K562 (cell line): Measurements from ENCODE around the gene MAGI1. TPM values are rescaled to one million over a fixed set of nuclear protein-coding genes. Genes with fewer than 3 reads are reported as not detected.

Experiments
- ATAC-seq: fragments of 200-7000 bp; cut with Tn5 transposase; 3 replicates; pipeline ENCODE4 v1.9.1; 2020; ENCODE audit warnings: moderate library complexity
- BruUV-seq: library from RNA; stranded (reverse); fragments of 400-500 nt; replicated peaks from 2 replicates; lab custom pipeline; 2021; lab: Mats Ljungman, UMichigan
- CTCF ChIA-PET: fragments of 300-600 bp; formaldehyde crosslinking; extraction: SDS; loops from one replicate; lab custom pipeline; 2021; ENCODE audit warnings: low intra/inter-chr PET ratio; lab: Yijun Ruan, JAX
- POLR2A ChIA-PET: fragments of 300-600, 350-650 bp; sonication (Branson Sonifier 250); formaldehyde crosslinking; extraction: SDS; loops from one replicate; lab custom pipeline; 2021; ENCODE audit warnings: antibody characterized with exemption, inconsistent platforms; lab: Yijun Ruan, JAX
- DNase-seq, 4 experiments: peaks; one replicate each; pipeline versions ENCODE4 v3.0.0 to v3.0.0-alpha.2; 2011 to 2018; ENCODE audit warnings: low spot score in 3 of 4, mixed read lengths in 3 of 4; ENCODE audit errors: extremely low read depth in 1 of 4
- FAIRE-seq: peaks from 2 replicates; lab custom pipeline; 2011; peaks lifted over from hg19 to GRCh38; lab: Jason Lieb, UNC
- H2AFZ ChIP-seq: 2 replicates; pipeline ENCODE4 v1.6.0; 2011; ENCODE audit warnings: low read depth, low read length, control low read depth, inconsistent platforms
- H3K27ac ChIP-seq: fragments of 200-600 bp; 3 replicates; pipeline ENCODE4 v1.8.0; 2011; ENCODE audit warnings: low read depth, mild to moderate bottlenecking, control low read depth, inconsistent platforms, low read length, moderate library complexity, mixed read lengths; ENCODE audit errors: extremely low read depth
- H3K27me3 ChIP-seq, 2 experiments: fragments of 300-600 bp in 1 of 2; 2 replicates in 1 of 2; 3 replicates in 1 of 2; pipeline versions ENCODE4 v1.6.0 to v1.8.0; 2011; ENCODE audit warnings: inconsistent platforms in 2 of 2, low read length in 2 of 2, mild to moderate bottlenecking in 1 of 2, mixed read lengths in 1 of 2, moderate library complexity in 1 of 2; ENCODE audit not compliant: control insufficient read depth in 2 of 2, insufficient read depth in 2 of 2
- H3K36me3 ChIP-seq: fragments of 300-600 bp; 3 replicates; pipeline ENCODE4 v1.8.0; 2011; ENCODE audit warnings: mild to moderate bottlenecking, low read length, inconsistent platforms; ENCODE audit not compliant: control insufficient read depth, insufficient read depth
- H3K4me1 ChIP-seq, 2 experiments: fragments of 200-600 bp in 1 of 2; replicated peaks in 1 of 2; 2 replicates in 1 of 2; 3 replicates in 1 of 2; pipeline versions ENCODE4 v1.5.1 to v1.8.0; 2011; ENCODE audit warnings: inconsistent platforms in 2 of 2, low read length in 2 of 2, mild to moderate bottlenecking in 1 of 2, mixed read lengths in 1 of 2, moderate library complexity in 1 of 2; ENCODE audit not compliant: control insufficient read depth in 2 of 2, insufficient read depth in 2 of 2
- H3K4me2 ChIP-seq: 2 replicates; pipeline ENCODE4 v1.6.1; 2011; ENCODE audit warnings: low read length, control low read depth, inconsistent platforms, mixed read lengths; ENCODE audit not compliant: insufficient read depth
- H3K4me3 ChIP-seq: fragments of 200-600 bp; sonication (generic), shearing (Covaris generic); 2 replicates; pipeline ENCODE4 v1.5.1; 2016; ENCODE audit warnings: control low read depth, inconsistent platforms
- H3K79me2 ChIP-seq: fragments of 200-600 bp; 3 replicates; pipeline ENCODE4 v1.8.0; 2011; ENCODE audit warnings: low read length, inconsistent platforms; ENCODE audit not compliant: control insufficient read depth, insufficient read depth
- H3K9ac ChIP-seq, 2 experiments: 2 replicates each; pipeline versions ENCODE4 v1.6.0 to v1.6.1; 2011; ENCODE audit warnings: low read depth in 2 of 2, low read length in 2 of 2, control low read depth in 1 of 2, inconsistent platforms in 1 of 2, mild to moderate bottlenecking in 1 of 2, mixed read lengths in 1 of 2; ENCODE audit not compliant: insufficient read depth in 1 of 2
- H3K9me1 ChIP-seq: one replicate; pipeline ENCODE4 v1.6.0; 2011; ENCODE audit warnings: inconsistent platforms, mild to moderate bottlenecking, low read length, moderate library complexity; ENCODE audit not compliant: control insufficient read depth, insufficient read depth
- H3K9me3 ChIP-seq: replicated peaks from 2 replicates; pipeline ENCODE4 v1.5.1; 2011; ENCODE audit warnings: low read depth, low read length, inconsistent platforms; ENCODE audit not compliant: control insufficient read depth, insufficient read depth
- H4K20me1 ChIP-seq: replicated peaks from 2 replicates; pipeline ENCODE4 v1.6.1; 2011; ENCODE audit warnings: low read length, inconsistent platforms, mixed read lengths; ENCODE audit not compliant: control insufficient read depth, insufficient read depth
- BDP1 ChIP-seq: IDR thresholded peaks from 3 replicates; pipeline ENCODE4 v1.6.1; 2011; ENCODE audit not compliant: insufficient read length, insufficient read depth
- CREB5 ChIP-seq: fragments of 250-450 bp; sonication (Bioruptor Pico); IDR thresholded peaks from 2 replicates; pipeline ENCODE4 v1.5.0; 2020; ENCODE audit warnings: mild to moderate bottlenecking
- CXXC5 ChIP-seq: fragments of 250-450 bp; sonication (Bioruptor Pico); IDR thresholded peaks from 2 replicates; pipeline ENCODE4 v1.8.0; 2022; ENCODE audit warnings: inconsistent platforms, mild to moderate bottlenecking, moderate library complexity
- FOXO4 ChIP-seq: fragments of 450-650 bp; formaldehyde crosslinking; IDR thresholded peaks from 2 replicates; pipeline ENCODE4 v1.4.0; 2020; ENCODE audit warnings: mild to moderate bottlenecking, moderate library complexity
- GABPB1 ChIP-seq: sonication (generic); formaldehyde crosslinking; IDR thresholded peaks from 2 replicates; pipeline ENCODE4 v1.8.0; 2022; ENCODE audit warnings: mild to moderate bottlenecking, missing genetic modification reagents
- GATAD2A ChIP-seq: fragments of 450-650 bp; IDR thresholded peaks from 2 replicates; pipeline ENCODE4 v1.6.1; 2017
- HIVEP1 ChIP-seq: fragments of 250-450 bp; sonication (Bioruptor Pico); IDR thresholded peaks from 2 replicates; pipeline ENCODE4 v1.4.0; 2020; ENCODE audit warnings: mild to moderate bottlenecking
- JUND ChIP-seq, 2 experiments: IDR thresholded peaks; 2 replicates in 1 of 2; 3 replicates in 1 of 2; pipeline ENCODE4 v1.6.1; 2011; ENCODE audit warnings: borderline replicate concordance in 2 of 2, low read depth in 2 of 2, low read length in 2 of 2, improper control_type of control experiment in 1 of 2, missing biosample characterization in 1 of 2, missing genetic modification characterization in 1 of 2, missing genetic modification reagents in 1 of 2
- KHSRP ChIP-seq: fragments of 450-650 bp; IDR thresholded peaks from 2 replicates; pipeline ENCODE4 v1.6.1; 2017
- MAFF ChIP-seq: IDR thresholded peaks from 2 replicates; pipeline ENCODE4 v1.6.1; 2012; ENCODE audit warnings: low read length, improper control_type of control experiment
- MAFG ChIP-seq: fragments of 450-650 bp; conservative IDR thresholded peaks from 2 replicates; pipeline ENCODE4 v1.6.1; 2016; ENCODE audit warnings: missing genetic modification characterization, missing compliant biosample characterization
- NELFE ChIP-seq: IDR thresholded peaks from 2 replicates; pipeline ENCODE4 v1.6.1; 2011; ENCODE audit warnings: mild to moderate bottlenecking; ENCODE audit not compliant: insufficient read depth, insufficient read length
- RBM39 ChIP-seq: fragments of 200-400 bp; formaldehyde crosslinking; optimal IDR thresholded peaks from 2 replicates; pipeline ENCODE3; 2018; ENCODE audit warnings: low read depth, low read length
- U2AF2 ChIP-seq: fragments of 200-400 bp; formaldehyde crosslinking; optimal IDR thresholded peaks from 2 replicates; pipeline ENCODE3; 2017; ENCODE audit warnings: low read depth, mild to moderate bottlenecking, low read length
- ZNF217 ChIP-seq: sonication (generic); formaldehyde crosslinking; IDR thresholded peaks from 2 replicates; pipeline ENCODE4 v1.8.0; 2022; ENCODE audit warnings: mild to moderate bottlenecking, missing genetic modification reagents
- ZNF41 ChIP-seq: fragments of 250-450 bp; sonication (Bioruptor Pico); conservative IDR thresholded peaks from 2 replicates; pipeline ENCODE4 v1.4.0; 2020; ENCODE audit warnings: mild to moderate bottlenecking
- ZSCAN29 ChIP-seq: fragments of 450-650 bp; IDR thresholded peaks from 2 replicates; pipeline ENCODE4 v1.6.1; 2017
- WGBS: fragments of 100-300 bp; shearing (Covaris generic); methylation state at CpG from one replicate; pipeline ENCODE4 v1.1.6; 2016; ENCODE audit warnings: low coverage, mixed read lengths; ENCODE audit not compliant: insufficient coverage; ENCODE audit errors: missing lambda C conversion rate; 5-methylcytosine and 5-hydroxymethylcytosine counted together
- in situ Hi-C: fragments of 300-500 bp; cut with MboI; formaldehyde crosslinking; loops from 4 replicates; pipeline ENCODE4 v1.15.0; 2018; ENCODE audit warnings: inconsistent platforms, mixed read lengths
- intact Hi-C: fragments of 100-400 bp; cut with micrococcal nuclease; formaldehyde crosslinking; loops from 2 replicates; pipeline ENCODE4 v1.14.2; 2022
- polyA plus RNA-seq, 8 experiments: library from polyadenylated mRNA; depleted of rRNA in 4 of 8; stranded (reverse) in 5 of 8; unstranded in 3 of 8; fragments of >200 nt; fragmentation: Nextera tagmentation in 2 of 8; fragmentation: Illumina TruSeq in 1 of 8; extraction: Ambion mirVana in 2 of 8; extraction: Trizol in 1 of 8; gene quantifications; 2 replicates each; pipeline versions ENCODE4 v1.2.1 to v1.2.3, GENCODE V29; 2011 to 2014; ENCODE audit warnings: inconsistent platforms in 1 of 8, missing spikeins in 1 of 8
- total RNA-seq, 7 experiments: library from RNA; depleted of rRNA in 6 of 7; stranded (reverse); fragments of >200 nt in 6 of 7; fragmentation: Illumina TruSeq in 2 of 7; extraction: Trizol in 2 of 7; gene quantifications; 2 replicates each; pipeline versions ENCODE4 v1.2.1 to v1.2.3, GENCODE V29; 2011 to 2021; ENCODE audit warnings: low replicate concordance in 1 of 7
- TF ChIP-seq, protein P1 (sequence below): sonication (generic); formaldehyde crosslinking; IDR thresholded peaks from 2 replicates; pipeline ENCODE4 v1.8.0; 2023; ENCODE audit warnings: mild to moderate bottlenecking, missing genetic modification reagents
- TF ChIP-seq, protein P2 (sequence below): conservative IDR thresholded peaks from 2 replicates; pipeline ENCODE4 v1.6.1; 2011; ENCODE audit warnings: low read depth, mild to moderate bottlenecking, low read length; ENCODE audit not compliant: control insufficient read depth

MAGI1 gene
- total and polyA plus RNA-seq, 9 of the 15 experiments (the other 6 are each of a cell fraction or from before 2014, with no cell fraction given) = 7.8 to 59.4 (median 43.2) TPM

- TF ChIP-seq ZNF41 (no peak), BDP1 (no peak), MAFF (peak; percentile 70), U2AF2 (no peak), GATAD2A (no peak), FOXO4 (no peak), MAFG (tag) (peak; percentile 70)
- TF ChIP-seq, protein P1, sequence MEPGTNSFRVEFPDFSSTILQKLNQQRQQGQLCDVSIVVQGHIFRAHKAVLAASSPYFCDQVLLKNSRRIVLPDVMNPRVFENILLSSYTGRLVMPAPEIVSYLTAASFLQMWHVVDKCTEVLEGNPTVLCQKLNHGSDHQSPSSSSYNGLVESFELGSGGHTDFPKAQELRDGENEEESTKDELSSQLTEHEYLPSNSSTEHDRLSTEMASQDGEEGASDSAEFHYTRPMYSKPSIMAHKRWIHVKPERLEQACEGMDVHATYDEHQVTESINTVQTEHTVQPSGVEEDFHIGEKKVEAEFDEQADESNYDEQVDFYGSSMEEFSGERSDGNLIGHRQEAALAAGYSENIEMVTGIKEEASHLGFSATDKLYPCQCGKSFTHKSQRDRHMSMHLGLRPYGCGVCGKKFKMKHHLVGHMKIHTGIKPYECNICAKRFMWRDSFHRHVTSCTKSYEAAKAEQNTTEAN (CRISPR knock-in tag) = no peak
- TF ChIP-seq, all 486 proteins: peak for 6
Observed at GRCh38 chr3:65615329-65615728, 423.4 kb downstream of the MAGI1 start (continued).

DNA sequence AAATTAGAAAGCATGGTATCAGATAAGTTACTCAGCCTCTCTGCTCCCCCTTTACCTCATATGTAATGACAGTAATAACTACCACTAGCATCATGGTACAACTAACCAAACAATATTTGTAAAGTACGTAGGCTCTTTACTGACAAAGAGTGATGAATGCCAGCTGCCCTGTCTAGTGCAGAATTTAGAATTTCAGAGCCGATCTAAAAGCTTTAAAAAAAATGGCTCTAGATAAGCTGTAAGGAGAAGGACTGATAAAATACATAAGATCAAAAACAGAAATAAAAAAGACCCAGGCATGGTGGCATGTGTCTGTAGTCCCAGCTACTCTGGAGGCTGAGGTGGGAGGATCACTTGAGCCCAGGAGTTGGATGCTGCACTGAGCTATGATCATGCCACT lies 424.1 kb downstream of the MAGI1 start:
- Histone ChIP-seq H3K79me2 (no peaks in the 10 kb centered on the region), H3K9me3 (no peaks in the 10 kb centered on the region), H3K9me1 (no peaks in the 10 kb centered on the region), H3K4me1 (peaks cover 4 to 39% of the 10 kb centered on the region in 2 experiments; a peak in 3 of 5 replicates), H4K20me1 (no peaks in the 10 kb centered on the region), H3K9ac (no peak overlapping the region), H3K27me3 (no peaks in the 10 kb centered on the region), H3K4me3 (no peak overlapping the region), H2AFZ (0 out of 2 replicates have a peak overlapping the region, but pooled peaks have one; percentile 54), H3K27ac (no peak overlapping the region), H3K36me3 (no peaks in the 10 kb centered on the region), H3K4me2 (no peak overlapping the region)
- CTCF ChIA-PET = no interaction called here
- ATAC-seq (no peak), FAIRE-seq (no peak), DNase-seq (no peak)
- 68% methylated on average over 2 of the region's 2 CpGs for WGBS
- intact Hi-C loops (no loop called here), in situ Hi-C loops (no loop called here)
- POLR2A ChIA-PET = no interaction called here
- no TSS peak for BruUV-seq
- no peak for TF ChIP-seq JUND (IDR thresholded peaks at IDR 0.05; ENCODE audit: borderline replicate concordance, low read depth, low read length)
- no peak for TF ChIP-seq JUND (tag; IDR thresholded peaks at IDR 0.05; ENCODE audit: borderline replicate concordance, low read depth, low read length)
- TF ChIP-seq ZSCAN29 = no peak
- no peak for TF ChIP-seq GABPB1
- TF ChIP-seq NELFE = no peak
- no peak for TF ChIP-seq CXXC5 (CRISPR knock-in tag)
- no peak for TF ChIP-seq ZNF217 (CRISPR knock-in tag)
- no peak for TF ChIP-seq KHSRP
- TF ChIP-seq, protein P2, sequence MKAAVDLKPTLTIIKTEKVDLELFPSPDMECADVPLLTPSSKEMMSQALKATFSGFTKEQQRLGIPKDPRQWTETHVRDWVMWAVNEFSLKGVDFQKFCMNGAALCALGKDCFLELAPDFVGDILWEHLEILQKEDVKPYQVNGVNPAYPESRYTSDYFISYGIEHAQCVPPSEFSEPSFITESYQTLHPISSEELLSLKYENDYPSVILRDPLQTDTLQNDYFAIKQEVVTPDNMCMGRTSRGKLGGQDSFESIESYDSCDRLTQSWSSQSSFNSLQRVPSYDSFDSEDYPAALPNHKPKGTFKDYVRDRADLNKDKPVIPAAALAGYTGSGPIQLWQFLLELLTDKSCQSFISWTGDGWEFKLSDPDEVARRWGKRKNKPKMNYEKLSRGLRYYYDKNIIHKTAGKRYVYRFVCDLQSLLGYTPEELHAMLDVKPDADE = no peak
- no peak for TF ChIP-seq HIVEP1 (CRISPR knock-in tag)
- TF ChIP-seq CREB5 = no peak
- TF ChIP-seq RBM39 = no peak
